GM21528 (cell line): Measurements from ENCODE around the gene DSN1.
"Not testable (repeated sequence)": the region's sequence is repeated elsewhere in the genome, so short reads cannot be mapped to it uniquely, and the experiment has no call there.

Experiments
- ATAC-seq: cut with Tn5 transposase; IDR thresholded peaks from one replicate; pipeline ENCODE4 v1.9.1; 2021; ENCODE audit warnings: mild to moderate bottlenecking, moderate library complexity; ENCODE audit not compliant: unreplicated experiment, low FRiP score

DSN1 gene

GRCh38 chr20:36773597-36774390 is at the start of gene DSN1:
Gene DSN1 (minus strand): TSS chr20:36773763. CDS start chr20:36771458, 2,305 bp downstream.
- ATAC-seq, result peak; percentile 77

- no peak for ATAC-seq
Measured at GRCh38 chr20:36823121-36823520, 49.6 kb upstream of the DSN1 start.

- ATAC-seq, result no peak
Measured at GRCh38 chr20:36821964-36822437, 48.4 kb upstream of the DSN1 start.

- ATAC-seq, result no peak
Measured at GRCh38 chr20:36820928-36821327, 47.4 kb upstream of the DSN1 start.

- no peak for ATAC-seq
Measured at GRCh38 chr20:36820073-36820472, 46.5 kb upstream of the DSN1 start.

- ATAC-seq, result no peak
Measured at GRCh38 chr20:36819659-36820058, 46.1 kb upstream of the DSN1 start.

- ATAC-seq, result no peak
Measured at GRCh38 chr20:36818861-36819260, 45.3 kb upstream of the DSN1 start.

GRCh38 chr20:36818185-36818584 is 44.6 kb upstream of the DSN1 start:
- ATAC-seq, result no peak

- ATAC-seq, result no peak
Measured at GRCh38 chr20:36817496-36817895, 43.9 kb upstream of the DSN1 start.

- no peak for ATAC-seq
Measured at GRCh38 chr20:36815454-36816091, 42.0 kb upstream of the DSN1 start.

GRCh38 chr20:36812594-36813463 is 39.3 kb upstream of the DSN1 start:
- no peak for ATAC-seq

GRCh38 chr20:36808317-36809257 is 35.0 kb upstream of the DSN1 start:
- ATAC-seq, result no peak

GRCh38 chr20:36806049-36806448 is 32.5 kb upstream of the DSN1 start:
- ATAC-seq, result no peak

- ATAC-seq, result no peak
Measured at GRCh38 chr20:36805396-36805795, 31.8 kb upstream of the DSN1 start.

- no peak for ATAC-seq
Measured at GRCh38 chr20:36804425-36804824, 30.9 kb upstream of the DSN1 start.

- no peak for ATAC-seq
Measured at GRCh38 chr20:36802326-36803222, 29.0 kb upstream of the DSN1 start.

- ATAC-seq, result no peak
Measured at GRCh38 chr20:36800410-36800809, 26.8 kb upstream of the DSN1 start.

- ATAC-seq, result not testable (repeated sequence)
Measured at GRCh38 chr20:36799313-36799712, 25.8 kb upstream of the DSN1 start.

- no peak for ATAC-seq
Measured at GRCh38 chr20:36796875-36797274, 23.3 kb upstream of the DSN1 start.
